Subcutaneous abdominal adipose tissue (tissue), 5 donors: Measurements from ENCODE around the gene KDM2A.
"Not testable (repeated sequence)": the region's sequence is repeated elsewhere in the genome, so short reads cannot be mapped to it uniquely, and the experiment has no call there.

Experiments used
- H3K27ac ChIP-seq: one replicate; pipeline ENCODE4 v1.7.0; 2013; ENCODE audit warnings: low read depth, mild to moderate bottlenecking, inconsistent platforms, low read length, moderate library complexity
- H3K27me3 ChIP-seq, 5 donors: one replicate each; pipeline ENCODE4 v1.7.0; 2013; ENCODE audit warnings: low read length in 5 of 5, inconsistent platforms in 1 of 5; ENCODE audit not compliant: control insufficient read depth in 5 of 5, insufficient read depth in 4 of 5
- H3K36me3 ChIP-seq, 5 donors: one replicate each; pipeline ENCODE4 v1.7.0; 2013; ENCODE audit warnings: low read length in 5 of 5; ENCODE audit not compliant: control insufficient read depth in 5 of 5, insufficient read depth in 5 of 5
- H3K4me1 ChIP-seq, 5 donors: one replicate each; pipeline ENCODE4 v1.7.0; 2013; ENCODE audit warnings: low read length in 5 of 5, mild to moderate bottlenecking in 3 of 5, moderate library complexity in 1 of 5; ENCODE audit not compliant: control insufficient read depth in 5 of 5, insufficient read depth in 5 of 5
- H3K4me3 ChIP-seq, 5 donors: one replicate each; pipeline ENCODE4 v1.7.0; 2013; ENCODE audit warnings: low read length in 5 of 5, low read depth in 1 of 5
- H3K9ac ChIP-seq, 5 donors: one replicate each; pipeline ENCODE4 v1.7.0; 2013; ENCODE audit warnings: low read length in 5 of 5, mild to moderate bottlenecking in 4 of 5, moderate library complexity in 3 of 5
- H3K9me3 ChIP-seq, 5 donors: one replicate each; pipeline ENCODE4 v1.7.0; 2013; ENCODE audit warnings: low read length in 5 of 5; ENCODE audit not compliant: control insufficient read depth in 5 of 5
- donor health status: healthy.
- donor health status: healthy.
- donor health status: healthy.
- donor health status: healthy.
- donor health status: healthy.

Gene KDM2A

GRCh38 chr11:67163006-67163405 lies 43.9 kb downstream of the KDM2A start:
- Histone ChIP-seq H3K27me3 (no peaks in the 10 kb centered on the region), H3K36me3 (peaks cover 0 to 2% (median 0%) of the 10 kb centered on the region in 5 donors), H3K4me1 (peaks cover 0 to 37% (median 20%) of the 10 kb centered on the region in 5 donors), H3K9me3 (no peaks in the 10 kb centered on the region), H3K9ac (no peak overlapping the region), H3K4me3 (no peak overlapping the region), H3K27ac (peak overlapping the region; percentile 43)

- H3K36me3 ChIP-seq: peaks cover 0 to 2% (median 0%) of the 10 kb centered on the region in 5 donors
- H3K27me3 ChIP-seq: no peaks in the 10 kb centered on the region
- H3K4me3 ChIP-seq: no peak overlapping the region
- peak overlapping the region in 1 of 5 donors; percentile 32 for H3K9ac ChIP-seq
- no peaks in the 10 kb centered on the region for H3K9me3 ChIP-seq
- no peak overlapping the region for H3K27ac ChIP-seq
- H3K4me1 ChIP-seq: peaks cover 0 to 42% (median 19%) of the 10 kb centered on the region in 5 donors
These were observed 46.6 kb downstream of the KDM2A start for GRCh38 chr11:67165623-67166022.

- H3K36me3 ChIP-seq: peaks cover 0 to 8% (median 0%) of the 10 kb centered on the region in 5 donors
- H3K27ac ChIP-seq: no peak overlapping the region
- no peaks in the 10 kb centered on the region for H3K9me3 ChIP-seq
- no peak overlapping the region for H3K4me3 ChIP-seq
- peaks cover 0 to 34% (median 19%) of the 10 kb centered on the region in 5 donors for H3K4me1 ChIP-seq
- no peak overlapping the region for H3K9ac ChIP-seq
- no peaks in the 10 kb centered on the region for H3K27me3 ChIP-seq
These were observed 48.0 kb downstream of the KDM2A start for GRCh38 chr11:67167091-67167490.

GRCh38 chr11:67167719-67168118 lies 48.7 kb downstream of the KDM2A start:
- Histone ChIP-seq H3K36me3 (peaks cover 0 to 8% (median 0%) of the 10 kb centered on the region in 5 donors), H3K4me3 (no peak overlapping the region), H3K9ac (no peak overlapping the region), H3K4me1 (peaks cover 0 to 28% (median 17%) of the 10 kb centered on the region in 5 donors), H3K27ac (no peak overlapping the region), H3K9me3 (no peaks in the 10 kb centered on the region), H3K27me3 (no peaks in the 10 kb centered on the region)

GRCh38 chr11:67168911-67169310 lies 49.8 kb downstream of the KDM2A start:
- Histone ChIP-seq H3K4me1 (peaks cover 0 to 21% (median 11%) of the 10 kb centered on the region in 5 donors), H3K27ac (peak overlapping the region; percentile 41), H3K9ac (peak overlapping the region in 1 of 5 donors; percentile 16)
- not testable (repeated sequence) for H3K36me3 ChIP-seq, H3K27me3 ChIP-seq, H3K4me3 ChIP-seq, H3K9me3 ChIP-seq

- Histone ChIP-seq H3K4me1 (peaks cover 0 to 24% (median 13%) of the 10 kb centered on the region in 5 donors), H3K36me3 (peaks cover 0 to 6% (median 2%) of the 10 kb centered on the region in 5 donors), H3K27ac (no peak overlapping the region), H3K27me3 (no peaks in the 10 kb centered on the region), H3K9ac (no peak overlapping the region), H3K9me3 (no peaks in the 10 kb centered on the region), H3K4me3 (no peak overlapping the region)
These were observed 55.2 kb downstream of the KDM2A start for GRCh38 chr11:67174311-67174710.

- Histone ChIP-seq H3K9ac (no peak overlapping the region), H3K4me1 (peaks cover 0 to 24% (median 13%) of the 10 kb centered on the region in 5 donors), H3K27me3 (no peaks in the 10 kb centered on the region), H3K4me3 (no peak overlapping the region), H3K36me3 (peaks cover 5 to 22% (median 17%) of the 10 kb centered on the region in 5 donors), H3K27ac (no peak overlapping the region), H3K9me3 (no peaks in the 10 kb centered on the region)
These were observed 58.6 kb downstream of the KDM2A start for GRCh38 chr11:67177399-67178281.

GRCh38 chr11:67178421-67178820 lies 59.4 kb downstream of the KDM2A start:
- Histone ChIP-seq H3K4me3 (no peak overlapping the region), H3K4me1 (peaks cover 0 to 24% (median 13%) of the 10 kb centered on the region in 5 donors), H3K9ac (no peak overlapping the region), H3K36me3 (peaks cover 13 to 29% (median 25%) of the 10 kb centered on the region in 5 donors), H3K27ac (no peak overlapping the region), H3K9me3 (no peaks in the 10 kb centered on the region), H3K27me3 (no peaks in the 10 kb centered on the region)

- no peaks in the 10 kb centered on the region for H3K27me3 ChIP-seq
- no peaks in the 10 kb centered on the region for H3K9me3 ChIP-seq
- peaks cover 0 to 24% (median 13%) of the 10 kb centered on the region in 5 donors for H3K4me1 ChIP-seq
- no peak overlapping the region for H3K27ac ChIP-seq
- H3K4me3 ChIP-seq: no peak overlapping the region
- H3K9ac ChIP-seq: no peak overlapping the region
- peaks cover 16 to 34% (median 29%) of the 10 kb centered on the region in 5 donors for H3K36me3 ChIP-seq
These were observed 59.8 kb downstream of the KDM2A start for GRCh38 chr11:67178878-67179277.

- peaks cover 23 to 40% (median 30%) of the 10 kb centered on the region in 5 donors for H3K36me3 ChIP-seq
- no peak overlapping the region for H3K27ac ChIP-seq
- no peaks in the 10 kb centered on the region for H3K27me3 ChIP-seq
- H3K4me1 ChIP-seq: peaks cover 0 to 17% (median 13%) of the 10 kb centered on the region in 5 donors
- H3K9me3 ChIP-seq: no peaks in the 10 kb centered on the region
- no peak overlapping the region for H3K9ac ChIP-seq
- no peak overlapping the region for H3K4me3 ChIP-seq
These were observed 60.9 kb downstream of the KDM2A start for GRCh38 chr11:67179892-67180490.
